Measurements from ENCODE around the gene SLC22A4.

The SLC22A4 gene

DNA sequence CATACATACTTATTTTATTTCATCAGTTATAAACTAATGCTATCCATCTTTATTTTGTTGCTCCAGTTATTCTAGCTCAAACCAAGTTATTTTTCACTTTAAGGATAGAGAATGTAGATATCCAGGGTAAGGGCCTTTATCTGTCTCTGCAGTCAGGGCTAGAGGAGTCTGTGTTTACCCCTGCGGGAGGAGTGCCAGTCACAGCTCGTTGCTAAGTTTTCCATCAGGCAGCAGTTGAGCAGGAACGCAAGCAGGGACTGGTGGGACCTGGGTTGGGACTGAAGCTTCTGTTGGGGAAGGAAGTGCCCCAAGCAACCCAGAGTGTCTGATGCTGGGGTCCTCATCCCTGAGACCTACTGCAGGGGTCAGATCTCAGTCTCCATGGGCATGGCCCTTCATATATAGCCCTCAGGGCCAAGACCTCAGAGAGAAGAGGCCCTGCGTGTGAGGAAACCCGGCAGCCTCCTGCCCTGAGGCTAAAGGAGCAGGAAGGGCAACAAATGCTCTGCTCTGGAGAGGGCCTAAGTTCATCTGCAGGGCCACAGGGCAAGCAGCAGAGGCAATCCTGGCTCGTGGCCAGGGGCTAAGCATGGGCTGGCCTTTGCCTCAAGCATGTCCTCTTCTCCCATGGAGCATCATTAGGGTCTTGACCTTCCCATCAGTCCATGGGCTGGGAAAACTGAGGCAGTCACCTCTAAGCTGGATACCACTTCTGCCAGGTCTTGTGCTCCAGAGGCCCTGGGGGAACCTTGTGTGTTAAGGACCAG is 6.6 kb downstream of the SLC22A4 start:
- DNase-seq (ENCODE audit: low read depth) = no peak

DNA sequence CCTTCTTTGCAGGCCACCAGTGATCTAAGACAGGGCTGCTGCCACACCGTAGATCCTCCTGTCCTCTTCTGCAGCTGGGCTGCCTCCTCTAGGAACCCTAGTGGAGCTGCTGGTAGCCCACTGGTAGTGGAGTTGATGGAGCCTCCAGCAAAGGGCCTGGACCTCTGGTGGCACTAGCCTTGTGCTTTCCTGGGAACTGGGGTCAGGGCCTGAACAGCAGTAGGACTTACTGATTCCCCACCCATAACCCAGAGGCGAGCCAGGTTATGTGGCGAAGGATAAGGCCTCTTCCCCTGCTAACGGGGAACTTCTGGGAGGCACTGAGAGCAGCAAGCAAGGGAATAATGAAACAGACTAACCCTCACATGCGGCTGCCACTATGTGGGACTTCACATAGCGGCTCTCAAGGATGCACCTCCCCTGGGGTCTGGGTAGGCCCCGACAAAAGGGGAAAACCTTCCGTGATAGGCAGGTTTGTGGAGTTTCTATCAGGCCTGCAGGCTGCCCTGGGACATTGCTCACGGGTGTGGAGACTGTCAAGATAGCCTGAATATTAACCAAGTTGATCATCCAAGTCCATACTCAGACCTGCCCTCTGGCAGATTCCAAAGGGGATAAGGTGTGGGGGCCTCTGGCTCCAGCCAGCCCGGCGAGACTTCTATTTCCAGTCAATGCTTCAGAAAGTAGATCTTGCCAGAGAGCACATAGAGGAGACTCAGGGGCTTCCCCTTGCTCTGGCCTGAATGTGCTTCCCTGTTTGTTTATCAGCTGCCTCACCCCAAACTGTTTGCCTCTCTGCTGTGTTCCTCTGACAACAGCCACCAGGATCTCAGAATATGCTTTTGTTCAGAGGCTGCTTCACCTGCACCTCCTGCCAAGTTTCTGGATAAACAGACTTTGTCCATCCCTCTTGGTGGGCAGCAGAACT is 7.4 kb downstream of the SLC22A4 start:
- no peak for DNase-seq (ENCODE audit: low read depth)

DNA sequence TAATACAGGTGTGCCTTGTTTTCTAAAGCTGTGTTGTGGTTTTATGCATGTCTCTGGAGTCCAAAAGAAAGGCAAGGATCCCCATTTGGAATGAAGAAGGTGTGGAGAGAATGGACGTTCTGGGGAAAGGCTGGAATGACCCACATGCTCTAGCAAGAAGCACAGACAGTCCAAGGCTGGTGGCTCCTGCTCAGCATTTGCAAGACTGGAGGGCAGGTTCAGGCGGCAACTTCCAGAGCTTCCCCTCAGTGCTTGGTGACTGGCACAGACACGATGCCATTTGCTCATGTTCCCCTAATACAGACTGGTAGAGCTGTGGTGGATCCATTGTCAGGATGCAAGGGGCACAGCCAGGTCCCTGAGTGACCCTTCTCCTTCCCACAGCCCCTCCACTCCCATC is 8.2 kb downstream of the SLC22A4 start:
- no peak for DNase-seq (ENCODE audit: low read depth)

DNA sequence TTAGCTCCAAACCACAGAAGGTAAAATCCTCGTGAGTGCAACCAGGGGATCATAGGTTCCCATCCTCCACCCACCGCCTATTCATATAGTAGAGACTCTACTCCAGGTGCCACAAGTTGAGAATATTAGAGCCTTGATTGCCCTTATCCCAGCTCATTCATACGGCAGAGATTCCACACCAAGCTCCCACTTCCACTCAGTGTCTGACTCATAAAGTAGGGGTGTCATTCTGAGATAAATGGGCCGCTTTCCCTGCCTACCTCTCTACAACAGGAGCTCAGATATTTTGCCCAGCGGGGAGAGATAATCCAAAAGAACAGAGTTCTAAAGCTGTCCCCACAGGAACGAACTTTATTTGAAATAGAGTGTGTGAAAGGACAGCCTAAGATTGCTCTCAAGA is 9.4 kb downstream of the SLC22A4 start:
- DNase-seq (ENCODE audit: low read depth) = no peak

DNA sequence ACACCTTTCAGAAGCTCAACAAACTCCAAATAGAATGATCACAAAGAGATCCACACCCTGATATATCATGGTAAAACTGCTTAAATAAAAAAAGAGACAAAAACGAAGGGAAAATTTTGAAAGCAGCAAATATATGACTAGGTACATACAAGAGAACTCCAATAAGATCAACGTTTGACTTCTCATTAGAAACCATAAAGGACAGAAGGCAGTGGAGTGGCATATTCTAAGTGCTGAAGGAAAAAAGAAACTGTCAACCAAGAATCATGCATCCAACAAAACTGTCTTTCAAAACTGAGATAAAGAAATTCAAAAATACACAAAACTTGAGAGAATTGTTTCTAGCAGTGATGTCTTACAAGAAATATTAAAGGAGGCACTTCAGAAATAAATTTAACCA is 11.2 kb downstream of the SLC22A4 start:
- no peak for DNase-seq (ENCODE audit: low read depth)

DNA sequence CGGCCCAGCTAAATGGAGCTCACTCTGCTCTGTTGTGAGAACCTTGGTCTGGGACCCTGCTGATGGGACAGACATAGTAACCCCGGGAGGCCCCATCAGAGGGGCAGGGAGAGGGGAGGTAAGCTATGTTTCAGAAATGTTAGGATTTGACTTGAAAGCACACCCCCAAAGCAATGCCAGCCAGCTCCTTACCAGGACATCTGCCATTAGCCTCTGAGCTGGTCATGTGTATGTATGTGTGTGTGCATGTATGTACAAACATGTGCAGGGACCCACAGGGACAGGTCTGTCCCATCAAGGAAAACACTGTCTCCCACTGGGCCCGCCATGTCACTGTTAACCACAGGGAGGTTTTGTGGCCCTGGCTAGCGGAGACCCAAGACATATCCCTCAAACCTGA is 14.5 kb downstream of the SLC22A4 start:
- no peak for DNase-seq (ENCODE audit: low read depth)

DNA sequence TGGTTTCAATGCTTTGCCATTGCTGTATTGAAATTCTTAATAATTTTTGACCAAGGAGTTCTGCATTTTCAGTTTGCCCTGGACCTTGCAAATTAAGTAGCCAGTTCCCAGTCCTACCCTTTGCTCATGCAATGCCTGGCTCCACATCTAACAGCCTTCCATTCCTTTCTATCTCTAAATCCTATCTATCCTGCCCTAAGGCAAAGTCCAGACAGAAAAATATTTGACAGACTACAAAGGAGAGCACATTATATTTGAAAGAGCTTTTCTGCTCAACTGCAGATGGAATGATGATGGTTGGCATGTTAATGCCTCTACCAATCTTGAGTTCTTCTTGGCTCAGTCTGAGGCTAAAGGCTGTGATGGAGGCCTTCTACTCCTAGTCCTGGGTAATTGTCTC is 15.5 kb downstream of the SLC22A4 start:
- DNase-seq (ENCODE audit: low read depth) = no peak

DNA sequence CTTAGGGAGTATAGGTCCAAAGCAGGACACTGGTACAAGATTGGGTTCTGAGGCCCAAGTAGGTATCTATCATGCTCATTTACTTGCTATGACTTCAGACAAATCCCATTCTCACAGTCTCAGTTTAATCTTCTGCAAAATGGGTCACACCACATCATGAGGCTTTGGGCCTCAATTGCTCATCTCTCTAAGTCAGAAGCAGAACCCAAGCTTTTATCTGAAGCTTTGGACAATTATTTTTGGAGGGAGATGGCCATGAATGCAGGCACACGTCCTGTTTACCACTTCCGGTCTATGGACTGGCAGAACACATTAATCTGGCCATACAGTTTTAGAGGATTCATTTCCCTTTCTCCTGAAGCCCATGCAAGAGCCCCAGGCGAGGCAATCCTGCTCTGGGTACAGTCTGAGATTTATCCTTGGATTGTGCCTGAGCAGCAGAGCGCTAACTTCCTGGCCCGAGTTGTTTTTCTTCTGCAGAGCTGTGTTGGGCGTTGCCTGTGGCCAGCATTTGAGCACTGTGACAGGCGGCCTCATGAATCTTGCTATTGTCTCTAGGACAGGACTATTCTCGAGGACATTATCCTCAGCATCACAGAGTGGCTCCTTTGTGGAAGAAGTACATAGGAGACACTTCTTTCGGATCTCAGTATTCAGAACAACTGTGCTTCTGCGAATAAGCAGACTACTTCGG is 16.1 kb downstream of the SLC22A4 start:
- DNase-seq (ENCODE audit: low read depth) = no peak

DNA sequence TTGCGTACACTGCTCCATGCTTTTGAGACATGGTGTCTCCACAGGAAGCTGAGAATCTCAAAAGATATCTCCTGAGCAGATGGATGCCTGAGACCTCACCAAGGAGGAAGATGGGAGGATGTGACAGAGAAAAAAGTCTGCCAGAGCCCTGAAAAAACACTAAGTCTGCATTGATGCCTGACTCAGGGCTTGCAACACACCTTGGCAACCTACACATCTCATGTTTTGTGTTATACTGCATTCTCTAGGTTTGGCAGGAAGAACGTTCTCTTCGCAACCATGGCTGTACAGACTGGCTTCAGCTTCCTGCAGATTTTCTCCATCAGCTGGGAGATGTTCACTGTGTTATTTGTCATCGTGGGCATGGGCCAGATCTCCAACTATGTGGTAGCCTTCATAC is 19.2 kb downstream of the SLC22A4 start:
- peak; percentile 60 for DNase-seq (ENCODE audit: low read depth)

DNA sequence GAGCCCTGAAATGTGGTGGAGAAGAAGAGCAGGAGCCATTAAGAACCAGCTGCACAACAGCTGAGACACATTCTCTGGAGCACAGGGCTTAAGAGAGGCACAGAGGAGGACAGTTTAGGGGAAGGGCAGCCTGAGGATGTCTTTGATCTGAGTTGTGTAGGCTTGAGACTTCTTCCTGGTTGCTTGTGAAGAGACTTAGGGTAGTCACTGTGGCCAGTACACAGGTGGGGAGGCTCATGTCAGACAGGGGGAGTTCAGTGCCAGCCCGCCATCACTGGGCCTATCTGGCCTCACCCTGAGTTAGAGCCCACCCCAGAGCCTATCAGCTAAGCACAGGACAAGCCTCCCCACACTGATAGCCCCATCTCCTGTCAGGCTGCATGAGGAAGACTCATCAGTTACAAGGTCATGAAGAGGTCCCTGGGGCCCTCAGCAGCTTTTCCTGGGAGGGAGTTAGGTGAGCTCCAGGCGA is 19.8 kb downstream of the SLC22A4 start:
- no peak for DNase-seq (ENCODE audit: low read depth)

DNA sequence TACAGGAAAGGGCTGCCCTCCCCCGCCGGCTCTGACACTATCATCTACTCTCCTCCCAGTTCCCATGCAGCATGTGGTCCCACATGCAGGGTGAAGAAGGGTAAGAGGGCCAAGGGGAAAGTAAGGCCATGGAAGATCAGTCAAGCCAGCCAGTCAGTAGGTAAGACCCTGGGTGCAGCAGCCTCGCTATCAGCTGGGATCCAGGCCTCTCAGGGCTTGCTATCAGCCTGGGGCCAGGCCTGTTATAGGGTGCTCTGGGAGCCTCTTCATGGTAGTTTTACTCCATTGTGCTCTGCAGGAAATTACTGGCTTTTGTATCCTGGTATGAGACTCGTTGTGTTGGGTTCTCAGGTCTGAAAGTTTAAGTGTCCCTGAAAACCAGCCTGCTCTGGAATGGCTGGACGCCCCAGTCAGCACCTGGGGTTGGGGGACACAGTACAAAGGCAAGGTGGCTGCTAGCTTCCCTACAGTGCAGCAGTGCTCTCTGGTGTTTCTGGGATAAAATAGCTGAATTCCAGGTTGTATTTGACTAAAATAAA is 21.4 kb downstream of the SLC22A4 start:
- no peak for DNase-seq (ENCODE audit: low read depth)

DNA sequence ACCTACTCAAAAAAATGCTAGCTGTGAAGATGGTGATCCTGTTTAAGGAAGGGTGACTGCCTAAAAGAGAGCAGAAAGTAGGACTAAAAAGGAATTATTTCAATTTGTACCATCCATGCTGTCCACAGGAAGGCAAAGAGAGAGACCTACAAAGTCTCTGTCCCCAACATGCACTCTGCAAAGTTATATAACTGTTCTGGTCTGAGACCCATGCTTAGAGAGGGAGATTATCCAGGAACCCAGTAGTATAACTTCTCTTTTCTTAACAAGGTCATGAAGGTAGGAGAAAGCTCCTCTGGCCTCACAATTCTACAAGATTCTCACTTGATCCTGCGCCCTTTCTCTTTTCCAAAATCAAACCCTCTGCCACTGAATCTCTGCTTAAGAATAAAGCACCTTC is 25.8 kb downstream of the SLC22A4 start:
- no peak for DNase-seq (ENCODE audit: low read depth)

DNA sequence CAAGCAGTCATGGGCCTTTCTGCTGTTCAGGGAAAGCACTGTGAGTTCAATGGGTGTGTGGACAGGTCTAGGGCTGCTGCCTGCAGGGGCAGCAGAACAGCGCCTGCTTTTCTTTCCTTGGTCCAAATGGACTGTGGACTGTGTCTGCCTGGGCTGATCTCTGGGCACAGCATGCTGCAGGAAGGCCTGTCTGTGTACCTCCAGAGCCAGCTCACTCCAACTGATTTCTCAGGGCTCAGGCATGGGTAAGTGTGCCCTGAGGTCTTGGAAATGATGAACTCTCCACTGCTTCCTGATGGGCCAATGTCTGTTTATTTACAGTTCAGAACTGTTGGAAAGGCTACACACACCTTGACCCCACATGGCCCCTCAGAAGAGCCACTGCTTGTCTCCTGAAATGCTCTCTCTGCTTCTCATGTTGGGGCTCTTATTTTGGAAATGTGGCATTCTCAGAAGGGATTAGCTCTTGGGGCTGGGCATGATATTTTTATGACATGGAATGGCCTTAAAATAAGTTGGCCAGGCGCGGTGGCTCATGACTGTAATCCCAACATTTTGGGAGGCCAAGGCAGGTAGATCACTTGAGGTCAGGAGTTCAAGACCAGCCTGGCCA is 27.0 kb downstream of the SLC22A4 start:
- no peak for DNase-seq (ENCODE audit: low read depth)

DNA sequence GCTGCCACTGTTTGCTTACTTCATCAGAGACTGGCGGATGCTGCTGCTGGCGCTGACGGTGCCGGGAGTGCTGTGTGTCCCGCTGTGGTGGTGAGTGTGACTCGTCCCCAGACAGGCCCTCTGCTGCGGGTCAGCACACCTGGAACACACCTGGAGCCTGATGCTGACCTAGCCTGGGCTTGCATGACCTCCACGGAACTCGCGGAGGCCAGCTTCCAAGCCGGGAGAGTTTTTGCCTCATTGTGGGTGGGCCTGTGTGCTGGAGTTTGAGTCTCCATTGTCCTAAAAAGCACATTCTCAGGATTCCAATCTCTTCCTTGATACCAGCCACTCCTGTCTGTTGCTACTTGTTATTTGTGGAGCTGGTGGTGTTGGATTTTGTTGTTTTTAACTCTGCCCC is 28.1 kb downstream of the SLC22A4 start:
- no peak for DNase-seq (ENCODE audit: low read depth)

DNA sequence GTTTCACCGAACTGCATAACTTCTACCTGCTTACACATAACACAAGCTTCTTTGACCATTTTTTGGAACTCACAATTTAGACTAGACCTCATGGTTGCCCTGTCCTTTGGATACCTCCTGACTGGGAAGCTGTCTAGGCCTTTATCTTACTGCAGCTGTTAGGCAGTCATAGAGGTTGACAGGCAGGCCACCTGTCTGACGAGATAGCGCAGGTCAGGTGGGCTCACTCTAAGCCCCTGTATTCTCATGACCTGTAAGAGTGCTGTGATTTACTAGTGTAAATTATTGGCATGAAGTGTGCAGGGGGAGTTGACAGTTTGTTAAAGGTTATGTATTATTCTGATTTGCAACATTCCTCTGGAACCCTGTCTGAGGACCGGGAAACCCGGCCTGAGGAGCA is 29.0 kb downstream of the SLC22A4 start:
- no peak for DNase-seq (ENCODE audit: low read depth)

DNA sequence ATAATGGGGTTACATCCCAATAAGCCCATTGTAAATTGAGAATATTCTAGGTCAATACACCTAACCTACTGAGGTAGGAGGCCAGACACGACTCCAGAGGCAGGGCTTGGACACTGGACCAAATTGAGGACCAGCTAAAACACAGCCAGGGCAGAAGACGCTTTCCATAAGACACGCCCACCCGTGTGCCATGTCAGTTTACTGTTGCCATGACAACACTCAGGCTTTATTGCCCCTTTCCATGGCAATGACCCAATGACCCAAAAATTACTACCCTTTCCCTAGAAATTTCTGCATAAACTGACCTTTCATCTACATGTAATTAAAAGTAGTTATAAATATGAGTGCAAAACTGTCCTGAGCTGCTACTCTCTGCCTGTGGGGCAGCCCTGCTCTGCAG is 31.5 kb downstream of the SLC22A4 start:
- DNase-seq (ENCODE audit: low read depth) = no peak

DNA sequence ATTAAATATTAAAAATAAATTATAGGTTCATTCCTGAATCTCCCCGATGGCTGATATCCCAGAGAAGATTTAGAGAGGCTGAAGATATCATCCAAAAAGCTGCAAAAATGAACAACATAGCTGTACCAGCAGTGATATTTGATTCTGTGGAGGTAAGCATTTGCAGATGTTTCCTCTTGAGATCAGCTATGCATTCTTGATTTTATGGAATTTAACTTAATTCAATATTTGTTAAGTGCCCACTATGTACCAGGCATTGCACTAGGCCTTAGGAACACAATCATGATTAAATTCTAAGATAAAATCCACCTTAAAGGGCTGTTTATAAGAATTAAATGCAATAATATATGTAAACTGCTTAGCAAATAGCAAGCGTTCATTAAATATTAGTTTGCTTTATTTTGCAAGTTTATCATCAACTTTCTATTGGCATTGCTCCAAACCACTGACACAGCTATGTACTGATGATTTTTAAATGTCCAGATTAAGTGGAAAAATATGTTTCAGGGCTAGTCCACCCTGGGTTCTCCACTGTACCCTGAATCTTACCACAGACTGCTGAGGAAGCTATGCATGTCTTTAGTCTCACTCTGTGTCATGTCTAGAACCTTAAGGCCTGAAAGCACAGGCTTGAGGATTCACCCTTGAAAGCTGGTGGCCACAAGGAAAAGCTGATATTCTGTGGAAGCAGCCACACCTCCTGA is 33.2 kb downstream of the SLC22A4 start:
- peak; percentile 27 for DNase-seq (ENCODE audit: low read depth)

DNA sequence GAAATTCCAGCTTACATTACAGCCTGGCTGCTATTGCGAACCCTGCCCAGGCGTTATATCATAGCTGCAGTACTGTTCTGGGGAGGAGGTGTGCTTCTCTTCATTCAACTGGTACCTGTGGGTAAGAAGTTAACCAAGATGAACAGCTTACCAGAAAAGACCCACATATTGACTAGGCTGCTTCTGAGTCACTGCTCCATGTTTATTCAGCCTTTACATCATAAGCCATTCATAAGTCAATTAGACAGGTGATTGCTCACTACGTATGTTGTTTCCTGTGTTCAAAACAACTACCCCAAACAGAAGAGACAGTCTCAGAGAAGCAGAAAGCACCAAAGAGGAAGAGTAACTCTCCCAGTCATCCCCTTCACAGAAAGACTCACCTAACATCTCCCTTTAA is 40.6 kb downstream of the SLC22A4 start:
- DNase-seq (ENCODE audit: low read depth) = no peak

DNA sequence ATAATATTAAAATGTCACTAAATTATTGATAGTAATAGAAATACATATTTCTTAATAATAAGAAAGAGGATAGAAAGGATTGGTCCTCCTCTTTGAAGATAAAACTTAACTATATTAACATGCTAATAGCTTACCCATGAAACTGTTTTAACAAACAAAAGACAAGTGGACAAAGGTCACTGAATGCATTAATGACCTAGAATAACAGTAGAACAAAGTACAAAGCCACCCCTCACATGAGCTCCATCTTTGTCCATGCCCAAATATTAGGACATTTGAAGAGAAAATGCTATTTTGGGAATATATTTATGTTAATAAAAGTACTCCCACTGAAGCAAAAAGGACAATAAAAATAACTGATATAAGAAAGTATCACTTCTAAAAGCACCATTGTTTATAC is 41.2 kb downstream of the SLC22A4 start:
- no peak for DNase-seq (ENCODE audit: low read depth)

DNA sequence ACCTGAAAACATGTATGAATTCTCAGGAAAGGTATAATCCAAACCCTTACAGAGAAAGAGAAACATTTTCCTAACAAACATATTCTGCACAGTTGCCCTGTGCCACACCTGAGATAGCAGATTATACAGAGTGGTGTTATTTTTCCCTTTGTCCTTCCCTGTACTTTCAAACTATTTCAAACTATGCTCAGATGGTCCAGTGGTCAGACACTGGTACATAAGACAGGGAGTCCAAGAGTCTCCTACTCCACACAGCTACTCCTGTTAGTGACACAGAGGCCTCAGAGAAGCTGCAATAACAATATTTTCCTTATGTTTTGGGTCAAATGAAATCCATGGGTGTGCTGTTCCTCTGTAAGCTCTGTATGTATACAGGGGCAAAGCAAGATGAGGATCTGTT is 45.3 kb downstream of the SLC22A4 start:
- no peak for DNase-seq (ENCODE audit: low read depth)
